ENCODE results near the gene COX8C.
"Not testable (repeated sequence)": the region's sequence is repeated elsewhere in the genome, so short reads cannot be mapped to it uniquely, and the experiment has no call there.

Gene COX8C

GRCh38 chr14:93375673-93376156 lies 28.7 kb downstream of the COX8C start:
- no peak for DNase-seq

- DNase-seq, result no peak
These were observed 32.8 kb downstream of the COX8C start for GRCh38 chr14:93379831-93380230.

GRCh38 chr14:93381644-93382043 lies 34.7 kb downstream of the COX8C start:
- DNase-seq, result no peak

GRCh38 chr14:93384256-93384655 lies 37.3 kb downstream of the COX8C start:
- DNase-seq, result not testable (repeated sequence)

- DNase-seq, result no peak
These were observed 48.2 kb downstream of the COX8C start for GRCh38 chr14:93395231-93395630.

GRCh38 chr14:93396456-93396855 lies 49.5 kb downstream of the COX8C start:
- no peak for DNase-seq

Measured in NCI-H1092 (cell line).